Ectodermal cell (in vitro differentiated cells): Measurements from ENCODE around the gene ANXA3.
"Not testable (repeated sequence)": the region's sequence is repeated elsewhere in the genome, so short reads cannot be mapped to it uniquely, and the experiment has no call there.

Experiments
- H3K27ac ChIP-seq: 2 replicates; pipeline ENCODE4 v1.7.0; 2013; ENCODE audit warnings: mild to moderate bottlenecking, low read depth, low read length; ENCODE audit not compliant: insufficient read depth, poor library complexity, severe bottlenecking
- H3K27me3 ChIP-seq: 2 replicates; pipeline ENCODE4 v1.7.0; 2013; ENCODE audit warnings: mild to moderate bottlenecking, low read length; ENCODE audit not compliant: insufficient read depth, control insufficient read depth, poor library complexity, severe bottlenecking
- H3K36me3 ChIP-seq: one replicate; pipeline ENCODE4 v1.7.0; 2013; ENCODE audit warnings: low read length; ENCODE audit not compliant: control insufficient read depth, insufficient read depth
- H3K4me1 ChIP-seq: one replicate; pipeline ENCODE4 v1.7.0; 2013; ENCODE audit warnings: low read length; ENCODE audit not compliant: control insufficient read depth, insufficient read depth
- H3K4me3 ChIP-seq: 2 replicates; pipeline ENCODE4 v1.7.0; 2013; ENCODE audit warnings: low read depth, low read length, control low read depth; ENCODE audit not compliant: insufficient read depth
- H3K9me3 ChIP-seq: 2 replicates; pipeline ENCODE4 v1.7.0; 2013; ENCODE audit warnings: mild to moderate bottlenecking, low read length, moderate library complexity; ENCODE audit not compliant: control insufficient read depth
- WGBS, 2 experiments: methylation state at CpG; one replicate each; pipeline ENCODE4 v1.1.7; 2013; ENCODE audit warnings: missing lambda C conversion rate in 2 of 2; 5-methylcytosine and 5-hydroxymethylcytosine counted together

The ANXA3 gene

DNA sequence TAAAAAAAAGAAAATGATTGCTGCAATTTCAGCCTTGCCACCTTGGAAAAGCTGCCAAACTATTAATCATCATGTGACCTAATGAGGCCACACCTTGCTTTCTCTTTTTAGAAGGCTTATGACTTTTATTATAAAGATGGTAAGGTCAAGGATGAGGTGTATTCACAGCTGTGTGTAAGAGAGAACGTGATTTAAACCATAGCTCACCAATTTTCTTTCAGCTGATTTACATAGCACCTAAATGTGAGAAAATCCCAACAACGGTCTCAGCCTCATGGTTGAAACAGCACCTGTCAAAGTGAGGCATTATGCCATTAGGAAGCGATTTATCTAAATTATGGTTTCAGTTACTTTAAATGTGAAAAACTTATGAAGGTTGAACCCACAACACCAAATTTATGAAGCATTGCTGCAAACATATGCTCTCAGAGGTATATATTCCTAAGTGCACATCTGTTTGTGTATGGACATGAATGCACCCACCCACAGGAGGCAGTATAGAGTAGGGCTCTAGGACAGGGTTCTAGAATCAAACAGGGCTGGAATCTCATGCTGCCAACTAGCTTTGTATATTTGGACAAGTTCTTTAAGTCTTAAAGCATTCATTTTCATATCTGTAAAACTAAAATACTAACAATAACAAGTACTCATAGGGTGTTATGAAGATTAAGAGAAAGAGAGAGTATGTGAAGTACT lies 40.7 kb downstream of the ANXA3 start:
- H3K36me3 ChIP-seq = no peaks in the 10 kb centered on the region

DNA sequence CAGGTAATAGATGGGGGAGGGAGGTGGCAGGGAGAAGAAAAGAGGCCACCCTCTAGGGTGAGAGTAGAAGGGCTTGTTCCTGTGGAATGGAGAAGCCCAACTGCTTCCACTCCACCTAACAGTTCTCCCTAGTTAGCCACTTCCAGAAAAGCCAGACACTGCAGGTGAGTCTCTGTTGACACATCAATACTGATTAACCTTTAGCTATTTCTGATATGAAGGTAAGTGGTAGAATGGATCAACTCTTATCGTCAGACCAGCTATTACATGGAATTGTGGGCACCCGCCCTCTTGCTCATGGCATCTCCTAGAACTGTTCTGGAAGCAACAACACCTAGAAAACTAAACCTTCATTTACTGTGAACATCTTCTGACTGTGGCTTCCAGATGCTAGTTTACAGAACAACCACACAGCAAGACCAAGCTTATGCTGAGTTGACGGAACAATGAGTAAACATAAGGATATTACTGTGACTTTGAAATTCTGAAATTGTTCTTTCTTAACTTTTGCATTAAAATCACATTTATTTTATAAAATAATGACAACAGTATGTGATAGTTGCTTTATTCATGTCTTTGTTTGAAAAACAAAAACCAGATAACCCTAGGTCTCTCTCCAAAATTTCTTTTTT lies 44.7 kb downstream of the ANXA3 start:
- H3K27ac ChIP-seq = no peak overlapping the region

More for the DNA sequence above, 40.7 kb downstream of the ANXA3 start:
- H3K27me3 ChIP-seq = no peaks in the 10 kb centered on the region
- H3K9me3 ChIP-seq = no peaks in the 10 kb centered on the region
- 86 to 100% methylated on average over 3 of the region's 3 CpGs for WGBS, 2 experiments
- no peak overlapping the region for H3K4me3 ChIP-seq
- H3K4me1 ChIP-seq = no peaks in the 10 kb centered on the region
- H3K27ac ChIP-seq = no peak overlapping the region

DNA sequence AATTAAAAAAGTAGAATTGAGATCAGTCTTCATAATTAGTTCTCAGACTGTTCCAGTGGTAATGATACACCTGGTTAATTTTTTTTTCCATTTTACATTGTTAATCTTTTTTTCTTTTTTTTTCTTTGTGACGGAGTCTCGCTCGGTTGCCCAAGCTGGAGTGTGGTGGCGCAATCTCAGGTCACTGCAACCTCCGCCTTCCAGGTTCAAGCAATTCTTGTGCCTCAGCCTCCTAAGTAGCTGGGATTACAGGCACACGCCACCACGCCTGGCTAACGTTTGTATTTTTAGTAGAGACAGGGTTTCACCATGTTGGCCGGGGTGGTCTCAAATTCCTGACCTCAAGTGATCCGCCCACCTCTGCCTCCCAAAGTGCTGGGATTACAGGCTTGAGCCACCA lies 46.9 kb downstream of the ANXA3 start:
- H3K36me3 ChIP-seq, H3K4me1 ChIP-seq, H3K9me3 ChIP-seq, H3K4me3 ChIP-seq, H3K27me3 ChIP-seq, H3K27ac ChIP-seq: not testable (repeated sequence)
- 93% methylated on average over 10 of the region's 10 CpGs for WGBS, 2 experiments

More for the DNA sequence above, 44.7 kb downstream of the ANXA3 start:
- Histone ChIP-seq H3K4me3 (no peak overlapping the region), H3K9me3 (no peaks in the 10 kb centered on the region), H3K27me3 (no peaks in the 10 kb centered on the region), H3K36me3 (no peaks in the 10 kb centered on the region), H3K4me1 (no peaks in the 10 kb centered on the region)
- WGBS, 2 experiments = 85 to 100% methylated on average over 2 to 3 of the region's 3 CpGs

DNA sequence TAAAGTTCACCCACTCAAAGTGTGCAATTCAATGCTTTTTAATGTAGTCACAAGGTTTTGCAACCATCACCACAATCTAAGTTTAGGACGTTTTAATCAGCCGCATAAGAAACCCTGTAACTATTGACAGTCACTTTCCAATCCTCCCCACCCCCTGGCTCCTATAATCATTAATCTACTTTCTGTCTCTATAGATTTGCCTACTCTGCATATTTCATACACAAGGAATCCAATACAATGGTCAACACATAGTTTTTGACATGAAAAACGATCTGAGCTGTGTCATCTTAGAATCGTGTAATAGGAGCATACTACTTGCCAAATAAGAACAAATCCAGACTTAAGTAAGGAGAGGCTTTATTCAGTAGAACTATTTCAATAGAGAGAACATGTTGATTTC lies 47.6 kb downstream of the ANXA3 start:
- WGBS, 2 experiments = 84 to 92% methylated on average over 4 of the region's 4 CpGs
- Histone ChIP-seq H3K4me3 (no peak overlapping the region), H3K27me3 (no peaks in the 10 kb centered on the region), H3K9me3 (no peaks in the 10 kb centered on the region), H3K4me1 (no peaks in the 10 kb centered on the region), H3K36me3 (no peaks in the 10 kb centered on the region), H3K27ac (no peak overlapping the region)

DNA sequence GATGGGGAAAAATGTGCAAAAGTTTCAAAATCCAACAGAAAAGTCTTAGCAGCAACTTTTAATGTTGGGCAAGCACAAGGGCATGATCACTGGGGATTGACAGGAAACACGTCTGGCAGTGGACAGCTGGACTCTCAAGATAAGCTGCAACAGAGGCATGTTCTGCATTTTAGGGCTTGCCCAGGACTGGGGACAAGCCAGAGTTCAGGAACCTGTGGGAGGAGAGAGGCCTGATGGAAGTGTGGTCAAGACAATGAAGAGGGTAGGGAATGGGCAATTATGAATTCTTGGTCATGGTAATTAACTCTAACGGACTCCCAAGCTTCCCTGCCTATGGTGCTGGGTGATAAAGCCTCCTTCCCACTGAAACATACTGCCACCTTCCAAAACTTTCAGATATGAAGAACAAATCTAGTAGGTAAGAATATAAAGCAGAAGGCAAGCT lies 48.4 kb downstream of the ANXA3 start:
- Histone ChIP-seq H3K27ac (no peak overlapping the region), H3K36me3 (no peaks in the 10 kb centered on the region), H3K27me3 (no peaks in the 10 kb centered on the region), H3K4me1 (no peaks in the 10 kb centered on the region), H3K4me3 (no peak overlapping the region), H3K9me3 (no peaks in the 10 kb centered on the region)
- WGBS, 2 experiments = 96 to 98% methylated on average over 1 to 2 of the region's 2 CpGs

DNA sequence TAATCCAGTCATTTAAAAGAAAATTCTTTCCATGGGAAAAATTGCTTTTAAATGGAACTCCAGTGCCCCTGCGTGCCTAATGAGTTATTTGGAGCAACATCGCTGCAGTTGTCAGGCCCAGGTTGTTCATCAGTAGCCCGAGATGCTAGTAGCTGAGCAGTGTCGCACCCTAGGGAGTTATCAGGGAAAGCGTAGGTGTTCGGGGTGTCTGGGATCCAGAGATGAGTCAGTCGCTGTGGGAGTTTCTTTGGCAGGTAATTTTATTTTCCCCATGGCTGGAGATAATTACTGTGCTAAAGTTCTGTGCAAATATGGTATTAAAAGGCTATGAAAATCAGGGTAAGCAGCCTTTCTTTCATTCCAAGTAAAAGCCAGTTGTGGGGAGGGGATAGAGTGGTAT lies 49.4 kb downstream of the ANXA3 start:
- WGBS, 2 experiments = 94 to 97% methylated on average over 7 of the region's 7 CpGs
- no peaks in the 10 kb centered on the region for H3K36me3 ChIP-seq

DNA sequence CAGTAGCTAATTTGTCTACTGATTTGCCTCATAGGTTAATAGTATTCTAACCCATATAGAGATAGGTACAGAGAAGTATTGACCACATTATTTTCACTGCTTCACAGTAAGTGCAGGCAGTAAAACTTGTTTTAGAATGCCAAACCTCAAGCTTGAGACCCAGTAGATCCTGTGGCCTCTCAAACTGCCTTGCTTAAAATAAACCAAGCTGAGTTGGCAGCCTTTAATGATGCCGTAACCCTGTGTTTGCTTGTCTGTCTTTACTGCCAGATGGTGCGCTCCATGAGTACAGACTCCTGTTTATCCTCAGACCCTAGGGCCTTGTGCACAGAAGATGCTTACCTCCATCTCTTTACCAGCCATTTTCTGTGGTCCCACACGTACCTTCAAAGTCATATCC lies 50.8 kb downstream of the ANXA3 start:
- no peak overlapping the region for H3K4me3 ChIP-seq
- H3K4me1 ChIP-seq = no peaks in the 10 kb centered on the region
- no peaks in the 10 kb centered on the region for H3K9me3 ChIP-seq
- no peak overlapping the region for H3K27ac ChIP-seq
- no peaks in the 10 kb centered on the region for H3K27me3 ChIP-seq
- H3K36me3 ChIP-seq = no peaks in the 10 kb centered on the region
- 85 to 90% methylated on average over 3 of the region's 3 CpGs for WGBS, 2 experiments

More for the DNA sequence above, 49.4 kb downstream of the ANXA3 start:
- Histone ChIP-seq H3K27me3 (no peaks in the 10 kb centered on the region), H3K27ac (no peak overlapping the region), H3K9me3 (no peaks in the 10 kb centered on the region), H3K4me1 (no peaks in the 10 kb centered on the region), H3K4me3 (no peak overlapping the region)

DNA sequence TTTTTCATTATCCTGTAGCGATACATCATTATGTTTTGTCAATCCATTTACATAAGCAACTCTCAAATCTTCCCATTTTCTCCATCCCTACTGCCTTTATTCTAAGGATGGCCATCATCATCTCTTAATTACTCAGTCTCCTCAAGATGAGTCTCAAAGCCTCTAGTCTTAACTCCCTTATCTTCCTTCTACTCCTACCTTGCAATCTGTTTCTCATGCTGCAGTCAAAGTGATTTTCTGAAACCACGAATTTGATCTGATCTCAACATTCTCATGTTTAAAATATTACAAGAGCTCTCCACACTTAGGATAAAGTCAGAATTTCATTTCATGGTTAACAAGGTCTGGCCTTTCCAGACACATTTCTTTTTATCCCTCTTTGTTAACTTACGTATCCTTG lies 51.8 kb downstream of the ANXA3 start:
- no peaks in the 10 kb centered on the region for H3K9me3 ChIP-seq
- no peaks in the 10 kb centered on the region for H3K4me1 ChIP-seq
- 96% methylated on average over 3 of the region's 3 CpGs for WGBS, 2 experiments
- H3K27me3 ChIP-seq = no peaks in the 10 kb centered on the region
- no peaks in the 10 kb centered on the region for H3K36me3 ChIP-seq
- H3K4me3 ChIP-seq = no peak overlapping the region
- H3K27ac ChIP-seq = no peak overlapping the region

DNA sequence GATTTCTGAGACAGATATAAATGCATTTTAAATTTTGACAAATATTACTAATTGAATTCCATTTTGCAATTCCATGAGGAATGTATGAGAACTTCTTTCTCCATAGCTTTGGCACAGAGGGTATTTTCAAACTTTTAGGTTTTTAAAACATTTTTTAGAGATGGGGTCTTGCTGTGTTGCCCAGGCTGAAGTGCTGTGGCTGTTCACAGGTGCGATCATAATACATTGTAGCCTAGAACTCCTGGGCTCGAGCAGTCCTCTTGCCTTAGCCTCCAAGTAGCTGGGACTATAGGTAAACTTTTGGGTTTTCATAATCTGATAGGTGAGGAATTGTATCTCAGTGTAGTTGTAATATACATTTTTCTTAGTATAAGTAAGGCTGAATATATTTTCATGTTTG lies 53.4 kb downstream of the ANXA3 start:
- H3K9me3 ChIP-seq = no peaks in the 10 kb centered on the region
- no peaks in the 10 kb centered on the region for H3K4me1 ChIP-seq
- 91 to 93% methylated on average over 2 of the region's 2 CpGs for WGBS, 2 experiments
- no peaks in the 10 kb centered on the region for H3K27me3 ChIP-seq
- no peak overlapping the region for H3K4me3 ChIP-seq
- no peaks in the 10 kb centered on the region for H3K36me3 ChIP-seq
- H3K27ac ChIP-seq = no peak overlapping the region

DNA sequence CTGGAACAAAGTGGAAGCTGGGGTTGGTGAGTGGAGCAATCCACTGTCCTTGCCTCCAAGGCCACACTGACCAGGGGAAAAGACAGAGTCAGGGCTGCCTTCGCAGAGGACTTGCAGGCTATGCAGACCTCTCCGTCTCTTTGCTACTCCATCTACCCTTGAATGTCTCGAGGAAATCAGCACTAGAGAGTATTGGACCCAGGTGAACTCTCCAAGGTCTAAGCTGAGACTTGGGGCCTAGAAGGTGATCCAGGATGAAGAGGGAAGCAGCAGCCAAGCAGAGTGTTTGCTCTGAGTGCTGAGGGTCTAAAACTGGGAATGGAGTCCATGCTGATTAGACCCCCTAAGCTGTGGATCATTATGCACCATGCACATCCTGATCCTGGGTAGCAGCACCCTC lies 54.5 kb downstream of the ANXA3 start:
- Histone ChIP-seq H3K4me1 (no peaks in the 10 kb centered on the region), H3K27ac (no peak overlapping the region), H3K27me3 (no peaks in the 10 kb centered on the region), H3K36me3 (no peaks in the 10 kb centered on the region), H3K9me3 (no peaks in the 10 kb centered on the region), H3K4me3 (no peak overlapping the region)
- WGBS, 2 experiments = 96 to 99% methylated on average over 3 of the region's 3 CpGs
